ACC112 (cell line): Measurements from ENCODE around the gene SKIC8.

Experiments used
- H2AFZ ChIP-seq: fragments of 200-600 bp; sonication (generic); one replicate; pipeline ENCODE4 v1.6.0; 2017; ENCODE audit warnings: antibody characterized with exemption, low read length; ENCODE audit not compliant: unreplicated experiment
- H3K27ac ChIP-seq: fragments of 200-600 bp; sonication (generic); 2 replicates; pipeline ENCODE4 v1.5.1; 2014; ENCODE audit warnings: low read depth, mild to moderate bottlenecking, antibody characterized with exemption, low read length, moderate library complexity
- H3K27me3 ChIP-seq: fragments of 200-600 bp; sonication (generic); 2 replicates; pipeline ENCODE4 v1.6.1; 2014; ENCODE audit warnings: mild to moderate bottlenecking, antibody characterized with exemption, low read length, moderate library complexity, mixed read lengths; ENCODE audit not compliant: insufficient read depth
- H3K36me3 ChIP-seq: fragments of 200-600 bp; sonication (generic); 2 replicates; pipeline ENCODE4 v1.6.1; 2016; ENCODE audit warnings: mild to moderate bottlenecking, antibody characterized with exemption, low read length, moderate library complexity, mixed read lengths; ENCODE audit not compliant: insufficient read depth
- H3K4me1 ChIP-seq: fragments of 200-600 bp; sonication (generic); one replicate; pipeline ENCODE4 v1.6.1; 2016; ENCODE audit warnings: low read length, mixed read lengths; ENCODE audit not compliant: insufficient read depth, unreplicated experiment, control insufficient read depth
- H3K4me3 ChIP-seq: fragments of 200-600 bp; sonication (generic); 2 replicates; pipeline ENCODE4 v1.5.1; 2014; ENCODE audit warnings: mild to moderate bottlenecking, low read depth, low read length
- H3K79me2 ChIP-seq: fragments of 200-600 bp; sonication (generic); one replicate; pipeline ENCODE4 v1.6.0; 2016; ENCODE audit warnings: low read length; ENCODE audit not compliant: control insufficient read depth, unreplicated experiment, insufficient read depth

The SKIC8 gene

GRCh38 chr15:78291052-78291451, 8.4 kb downstream of the SKIC8 start:
- Histone ChIP-seq H3K27me3 (no peaks in the 10 kb centered on the region), H3K36me3 (peaks cover 9% of the 10 kb centered on the region; the same call in 1 of the 2 replicates), H2AFZ (no peak overlapping the region), H3K79me2 (no peaks in the 10 kb centered on the region), H3K4me1 (no peaks in the 10 kb centered on the region), H3K4me3 (no peak overlapping the region), H3K27ac (no peak overlapping the region)

- Histone ChIP-seq H3K27me3 (no peaks in the 10 kb centered on the region), H3K36me3 (peaks cover 12% of the 10 kb centered on the region; the same call in 1 of the 2 replicates), H3K4me1 (no peaks in the 10 kb centered on the region), H3K79me2 (no peaks in the 10 kb centered on the region), H3K27ac (no peak overlapping the region), H3K4me3 (no peak overlapping the region), H2AFZ (no peak overlapping the region)
These were observed 9.2 kb downstream of the SKIC8 start for GRCh38 chr15:78290222-78290621.

- no peak overlapping the region for H3K27ac ChIP-seq
- no peak overlapping the region for H3K4me3 ChIP-seq
- peaks cover 19% of the 10 kb centered on the region; the same call in 1 of the 2 replicates for H3K36me3 ChIP-seq
- H2AFZ ChIP-seq: no peak overlapping the region
- no peaks in the 10 kb centered on the region for H3K79me2 ChIP-seq
- H3K27me3 ChIP-seq: no peaks in the 10 kb centered on the region
- H3K4me1 ChIP-seq: no peaks in the 10 kb centered on the region
These were observed 14.7 kb downstream of the SKIC8 start for GRCh38 chr15:78284758-78285157.

- H3K27ac ChIP-seq: no peak overlapping the region
- H2AFZ ChIP-seq: no peak overlapping the region
- H3K4me1 ChIP-seq: no peaks in the 10 kb centered on the region
- H3K4me3 ChIP-seq: no peak overlapping the region
- no peaks in the 10 kb centered on the region for H3K79me2 ChIP-seq
- H3K27me3 ChIP-seq: no peaks in the 10 kb centered on the region
- peaks cover 16% of the 10 kb centered on the region; the same call in 1 of the 2 replicates for H3K36me3 ChIP-seq
These were observed 17.1 kb downstream of the SKIC8 start for GRCh38 chr15:78282324-78282723.

- Histone ChIP-seq H3K79me2 (no peaks in the 10 kb centered on the region), H2AFZ (no peak overlapping the region), H3K36me3 (peaks cover 7% of the 10 kb centered on the region; the same call in 1 of the 2 replicates), H3K27me3 (no peaks in the 10 kb centered on the region), H3K4me3 (no peak overlapping the region), H3K27ac (no peak overlapping the region), H3K4me1 (peaks cover 3% of the 10 kb centered on the region)
These were observed 18.9 kb downstream of the SKIC8 start for GRCh38 chr15:78280319-78281072.

GRCh38 chr15:78276064-78276943, 23.1 kb downstream of the SKIC8 start:
- Histone ChIP-seq H3K27me3 (no peaks in the 10 kb centered on the region), H3K4me1 (peaks cover 3% of the 10 kb centered on the region), H3K79me2 (no peaks in the 10 kb centered on the region), H3K36me3 (peaks cover 3% of the 10 kb centered on the region; the same call in 1 of the 2 replicates), H3K27ac (no peak overlapping the region), H3K4me3 (no peak overlapping the region), H2AFZ (no peak overlapping the region)

GRCh38 chr15:78274994-78275393, 24.4 kb downstream of the SKIC8 start:
- Histone ChIP-seq H3K27me3 (no peaks in the 10 kb centered on the region), H3K36me3 (no peaks in the 10 kb centered on the region; the same call in 1 of the 2 replicates), H2AFZ (no peak overlapping the region), H3K4me1 (peaks cover 3% of the 10 kb centered on the region), H3K79me2 (no peaks in the 10 kb centered on the region), H3K4me3 (no peak overlapping the region), H3K27ac (no peak overlapping the region)

- Histone ChIP-seq H2AFZ (no peak overlapping the region), H3K79me2 (no peaks in the 10 kb centered on the region), H3K4me3 (no peak overlapping the region), H3K27ac (no peak overlapping the region), H3K36me3 (no peaks in the 10 kb centered on the region; the same call in 1 of the 2 replicates), H3K4me1 (peaks cover 3% of the 10 kb centered on the region), H3K27me3 (no peaks in the 10 kb centered on the region)
These were observed 26.6 kb downstream of the SKIC8 start for GRCh38 chr15:78272776-78273175.

GRCh38 chr15:78272316-78272715, 27.1 kb downstream of the SKIC8 start:
- Histone ChIP-seq H2AFZ (no peak overlapping the region), H3K4me1 (peaks cover 3% of the 10 kb centered on the region), H3K36me3 (no peaks in the 10 kb centered on the region; the same call in 1 of the 2 replicates), H3K79me2 (no peaks in the 10 kb centered on the region), H3K4me3 (no peak overlapping the region), H3K27me3 (no peaks in the 10 kb centered on the region), H3K27ac (no peak overlapping the region)

- Histone ChIP-seq H3K36me3 (no peaks in the 10 kb centered on the region), H3K4me1 (peaks cover 14% of the 10 kb centered on the region), H3K4me3 (no peak overlapping the region), H3K27me3 (no peaks in the 10 kb centered on the region; the same call in 1 of the 2 replicates), H3K27ac (no peak overlapping the region), H2AFZ (no peak overlapping the region), H3K79me2 (peaks cover 11% of the 10 kb centered on the region)
These were observed 32.6 kb downstream of the SKIC8 start for GRCh38 chr15:78266806-78267205.
